A549 (cell line): ENCODE data around the gene RANBP17. TPM values are rescaled to one million over a fixed set of nuclear protein-coding genes. Genes with fewer than 3 reads are reported as not detected.
"Not testable (repeated sequence)": the region's sequence is repeated elsewhere in the genome, so short reads cannot be mapped to it uniquely, and the experiment has no call there.

ENCODE experiments used
- ATAC-seq, 2 experiments: fragments of 200-7000 bp in 1 of 2; fragments of >200 bp in 1 of 2; cut with Nextera tagmentation in 1 of 2; cut with Tn5 transposase in 1 of 2; 3 replicates each; pipeline versions ENCODE4 v1.8.0 to v1.9.1; 2018 to 2020; ENCODE audit warnings: mild to moderate bottlenecking in 1 of 2, moderate library complexity in 1 of 2
- CTCF ChIA-PET: fragments of 300-600 bp; sonication (Branson Sonifier 250); formaldehyde crosslinking; extraction: SDS; loops from one replicate; lab custom pipeline; 2021; ENCODE audit warnings: antibody characterized with exemption, inconsistent platforms; lab: Yijun Ruan, JAX
- POLR2A ChIA-PET: fragments of 350-600 bp; formaldehyde crosslinking; extraction: SDS; loops from one replicate; lab custom pipeline; 2021; ENCODE audit warnings: antibody characterized with exemption, inconsistent platforms; lab: Yijun Ruan, JAX
- DNase-seq, 2 experiments: peaks; one replicate each; pipeline versions ENCODE4 v3.0.0 to v3.0.0-alpha.2; 2011 to 2016; ENCODE audit warnings: low read depth in 1 of 2, low spot score in 1 of 2
- FAIRE-seq: peaks from 2 replicates; lab custom pipeline; 2011; peaks lifted over from hg19 to GRCh38; lab: Jason Lieb, UNC
- H3K27ac ChIP-seq, 2 experiments: fragments of >200 bp; sonication (Bioruptor Twin); formaldehyde crosslinking; 3 replicates each; pipeline ENCODE4 v1.5.1; 2016 to 2017
- H3K4me1 ChIP-seq: fragments of >200 bp; sonication (Bioruptor Twin); formaldehyde crosslinking; 3 replicates; pipeline ENCODE4 v1.6.1; 2016
- H3K4me2 ChIP-seq: fragments of >200 bp; sonication (Bioruptor Twin); formaldehyde crosslinking; 3 replicates; pipeline ENCODE4 v1.6.1; 2016
- H3K4me3 ChIP-seq: fragments of >200 bp; sonication (Bioruptor Twin); formaldehyde crosslinking; 3 replicates; pipeline ENCODE4 v1.5.1; 2016
- H3K9me3 ChIP-seq: fragments of >200 bp; sonication (Bioruptor Twin); formaldehyde crosslinking; 3 replicates; pipeline ENCODE4 v1.6.1; 2016
- CBX8 ChIP-seq: fragments of 200-600 bp; sonication (generic); IDR thresholded peaks from 2 replicates; pipeline ENCODE4 v1.6.1; 2016
- CEBPB ChIP-seq, 2 experiments: fragments of >200 bp in 1 of 2; sonication (Bioruptor Twin) in 1 of 2; formaldehyde crosslinking in 1 of 2; IDR thresholded peaks; 2 replicates each; pipeline ENCODE4 v1.6.1; 2012 to 2016
- CTCF ChIP-seq: fragments of >200 bp; sonication (Bioruptor Twin); formaldehyde crosslinking; IDR thresholded peaks from 3 replicates; pipeline ENCODE4 v1.5.1; 2016
- E2F6 ChIP-seq: IDR thresholded peaks from 2 replicates; pipeline ENCODE4 v1.6.1; 2012; ENCODE audit warnings: low read depth, borderline replicate concordance
- EHF ChIP-seq: fragments of 250-450 bp; sonication (Bioruptor Pico); IDR thresholded peaks from 2 replicates; pipeline ENCODE4 v1.5.0; 2020; ENCODE audit warnings: mild to moderate bottlenecking
- EHMT2 ChIP-seq: fragments of 200-600 bp; sonication (generic); IDR thresholded peaks from 2 replicates; pipeline ENCODE4 v1.6.1; 2016; ENCODE audit warnings: antibody characterized with exemption, low read depth, mild to moderate bottlenecking, moderate library complexity
- EP300 ChIP-seq, 2 experiments: fragments of >200 bp; sonication (Bioruptor Twin); formaldehyde crosslinking; IDR thresholded peaks; 2 replicates in 1 of 2; 3 replicates in 1 of 2; pipeline ENCODE4 v1.6.1; 2016 to 2017
- ESRRA ChIP-seq: fragments of 150-350 bp; IDR thresholded peaks from 2 replicates; pipeline ENCODE4 v1.6.1; 2014; ENCODE audit warnings: mild to moderate bottlenecking, low read length, borderline replicate concordance
- FOSL2 ChIP-seq, 2 experiments: fragments of 450-650 bp in 1 of 2; fragments of >200 bp in 1 of 2; sonication (Bioruptor Twin) in 1 of 2; formaldehyde crosslinking; IDR thresholded peaks; 2 replicates each; pipeline versions ENCODE4 v1.5.0 to v1.6.1; 2016 to 2020; ENCODE audit warnings: mild to moderate bottlenecking in 1 of 2, moderate library complexity in 1 of 2
- FOXS1 ChIP-seq: fragments of 250-450 bp; sonication (Bioruptor Pico); IDR thresholded peaks from 2 replicates; pipeline ENCODE4 v1.5.0; 2020; ENCODE audit warnings: mild to moderate bottlenecking, moderate library complexity
- GATA3 ChIP-seq: IDR thresholded peaks from 2 replicates; pipeline ENCODE4 v1.6.1; 2012; ENCODE audit warnings: borderline replicate concordance
- HDAC2 ChIP-seq: fragments of 200-600 bp; sonication (generic); IDR thresholded peaks from 2 replicates; pipeline ENCODE4 v1.6.1; 2016
- HES2 ChIP-seq: fragments of >200 bp; sonication (Bioruptor Twin); formaldehyde crosslinking; IDR thresholded peaks from 2 replicates; pipeline ENCODE4 v1.6.1; 2016
- HOXB13 ChIP-seq: fragments of 250-450 bp; sonication (Bioruptor Pico); IDR thresholded peaks from 2 replicates; pipeline ENCODE4 v1.5.0; 2020; ENCODE audit warnings: low read depth, mild to moderate bottlenecking, moderate library complexity
- JUNB ChIP-seq: fragments of >200 bp; sonication (Bioruptor Twin); formaldehyde crosslinking; IDR thresholded peaks from 2 replicates; pipeline ENCODE4 v1.6.1; 2016
- KDM5A ChIP-seq: fragments of 200-600 bp; sonication (generic); IDR thresholded peaks from 2 replicates; pipeline ENCODE4 v1.6.1; 2016; ENCODE audit warnings: antibody characterized with exemption, mild to moderate bottlenecking
- NPAS2 ChIP-seq: fragments of 250-450 bp; sonication (Bioruptor Pico); IDR thresholded peaks from 2 replicates; pipeline ENCODE4 v1.8.0; 2022; ENCODE audit warnings: mild to moderate bottlenecking, moderate library complexity, borderline replicate concordance
- NR3C1 ChIP-seq: fragments of >200 bp; sonication (Bioruptor Twin); formaldehyde crosslinking; IDR thresholded peaks from 3 replicates; pipeline ENCODE4 v1.6.1; 2017
- PBX3 ChIP-seq: IDR thresholded peaks from 2 replicates; pipeline ENCODE4 v1.6.1; 2012
- PHF8 ChIP-seq: fragments of 200-600 bp; sonication (generic); IDR thresholded peaks from 2 replicates; pipeline ENCODE4 v1.6.1; 2016; ENCODE audit warnings: low read depth, mild to moderate bottlenecking, antibody characterized with exemption, moderate library complexity, borderline replicate concordance
- POLR2A ChIP-seq: IDR thresholded peaks from 2 replicates; pipeline ENCODE4 v1.6.1; 2012; ENCODE audit warnings: mild to moderate bottlenecking, low read length
- RCOR1 ChIP-seq: fragments of 150-350 bp; IDR thresholded peaks from 2 replicates; pipeline ENCODE4 v1.6.1; 2014; ENCODE audit warnings: antibody characterized with exemption, low read length, low read depth
- RNF2 ChIP-seq: fragments of 200-600 bp; sonication (generic); IDR thresholded peaks from 2 replicates; pipeline ENCODE4 v1.6.1; 2016; ENCODE audit warnings: low read depth, mild to moderate bottlenecking, antibody characterized with exemption, moderate library complexity, borderline replicate concordance
- SREBF2 ChIP-seq: fragments of 450-650 bp; IDR thresholded peaks from 2 replicates; pipeline ENCODE4 v1.6.1; 2014; ENCODE audit warnings: mild to moderate bottlenecking, moderate library complexity
- USF2 ChIP-seq: fragments of 450-650 bp; IDR thresholded peaks from 2 replicates; pipeline ENCODE4 v1.6.1; 2014; ENCODE audit warnings: antibody characterized with exemption
- ZFP36 ChIP-seq: fragments of 450-650 bp; IDR thresholded peaks from 2 replicates; pipeline ENCODE4 v1.6.1; 2014; ENCODE audit warnings: borderline replicate concordance; ENCODE audit not compliant: partially characterized antibody
- ZSCAN20 ChIP-seq: fragments of 250-450 bp; sonication (Bioruptor Pico); IDR thresholded peaks from 2 replicates; pipeline ENCODE4 v1.8.0; 2022; ENCODE audit warnings: mild to moderate bottlenecking, moderate library complexity
- WGBS: methylation state at CpG from one replicate; pipeline ENCODE4 v1.1.6; 2017; ENCODE audit errors: missing lambda C conversion rate; 5-methylcytosine and 5-hydroxymethylcytosine counted together
- polyA plus RNA-seq, 4 experiments: library from polyadenylated mRNA; depleted of rRNA in 3 of 4; stranded (reverse); fragments of >200 nt; fragmentation: RNase III in 1 of 4; extraction: RNeasy Plus Mini Kit Qiagen cat#74134 plus additional on column Dnase treatment in 1 of 4; gene quantifications; 2 replicates in 3 of 4; 3 replicates in 1 of 4; pipeline ENCODE4 v1.2.3, GENCODE V29; 2011 to 2017

The RANBP17 gene
- polyA plus RNA-seq, 2 of the 4 experiments (the other 2 are of a cell fraction), result 3.4 to 9.2 TPM

- DNase-seq, POLR2A ChIA-PET, FAIRE-seq, H3K4me3 ChIP-seq, ATAC-seq, H3K4me2 ChIP-seq, H3K27ac ChIP-seq, H3K9me3 ChIP-seq, CTCF ChIA-PET, H3K4me1 ChIP-seq: not testable (repeated sequence)
- WGBS, result 88% methylated on average over 6 of the region's 6 CpGs
These were observed 436.1 kb downstream of the RANBP17 start for GRCh38 chr5:171297941-171298340.

GRCh38 chr5:171299228-171299627, 437.4 kb downstream of the RANBP17 start:
- CTCF ChIA-PET, result interaction anchor here (0.7 kb wide), 1 partner anchor 33 kb away, joined by 3 read pairs; no protein-coding TSS in a partner anchor
- no peaks in the 10 kb centered on the region for H3K4me1 ChIP-seq
- H3K4me3 ChIP-seq, result no peak overlapping the region
- H3K27ac ChIP-seq, result no peak overlapping the region
- ATAC-seq (no peak), DNase-seq (no peak), FAIRE-seq (no peak)
- POLR2A ChIA-PET, result no interaction called here
- WGBS, result 65% methylated on average over 4 of the region's 4 CpGs
- TF ChIP-seq SREBF2 (no peak), HES2 (no peak), JUNB (no peak), NR3C1 (no peak), ZFP36 (no peak), NPAS2 (no peak), GATA3 (no peak), EP300 (IDR thresholded peaks at IDR 0.05) (no peak), E2F6 (no peak)
- TF ChIP-seq, all 56 proteins: peak for 0
- Histone ChIP-seq H3K9me3 (no peaks in the 10 kb centered on the region), H3K4me2 (no peak overlapping the region)

GRCh38 chr5:171299851-171300250, 438.0 kb downstream of the RANBP17 start:
- Histone ChIP-seq H3K27ac (no peak overlapping the region), H3K4me2 (no peak overlapping the region), H3K4me3 (no peak overlapping the region), H3K9me3 (no peaks in the 10 kb centered on the region), H3K4me1 (no peaks in the 10 kb centered on the region)
- peak; percentile 39 for FAIRE-seq
- TF ChIP-seq CEBPB (IDR thresholded peaks at IDR 0.05) (no peak), POLR2A (no peak), EHF (no peak), ESRRA (no peak), NR3C1 (no peak), EHMT2 (no peak), ZSCAN20 (CRISPR knock-in tag) (no peak)
- CTCF ChIA-PET, result interaction anchor here (0.7 kb wide), 1 partner anchor 33 kb away, joined by 3 read pairs; no protein-coding TSS in a partner anchor
- POLR2A ChIA-PET, result no interaction called here
- ATAC-seq, result no peak
- no peak for DNase-seq
- 83% methylated on average over 2 of the region's 2 CpGs for WGBS

GRCh38 chr5:171300358-171300757, 438.5 kb downstream of the RANBP17 start:
- Histone ChIP-seq H3K4me1 (no peaks in the 10 kb centered on the region), H3K9me3 (no peaks in the 10 kb centered on the region), H3K4me2 (no peak overlapping the region), H3K4me3 (no peak overlapping the region), H3K27ac (no peak overlapping the region)
- 80% methylated on average over 7 of the region's 7 CpGs for WGBS
- CTCF ChIA-PET, result no interaction called here
- FAIRE-seq (no peak), ATAC-seq (no peak), DNase-seq (no peak)
- POLR2A ChIA-PET, result no interaction called here
- TF ChIP-seq RNF2 (no peak), FOXS1 (CRISPR knock-in tag) (no peak), CTCF (no peak), USF2 (no peak), PBX3 (no peak), HDAC2 (no peak), PHF8 (no peak), KDM5A (no peak), GATA3 (no peak), RCOR1 (no peak), EP300 (IDR thresholded peaks at IDR 0.05) (no peak), ESRRA (no peak), HES2 (no peak), FOSL2 (IDR thresholded peaks at IDR 0.05) (no peak), FOSL2 (CRISPR knock-in tag; IDR thresholded peaks at IDR 0.05) (no peak), CBX8 (no peak), HOXB13 (CRISPR knock-in tag) (no peak)
